Ramos (cell line): ENCODE measurements around the gene TULP1.
"Not testable (repeated sequence)": the region's sequence is repeated elsewhere in the genome, so short reads cannot be mapped to it uniquely, and the experiment has no call there.

ENCODE experiments used
- in situ Hi-C: fragments of 300-500 bp; cut with MboI; formaldehyde crosslinking; loops from one replicate; pipeline ENCODE4 v1.14.3; 2022; ENCODE audit warnings: low sequenced_read_pairs; ENCODE audit not compliant: unreplicated experiment

TULP1 gene

DNA sequence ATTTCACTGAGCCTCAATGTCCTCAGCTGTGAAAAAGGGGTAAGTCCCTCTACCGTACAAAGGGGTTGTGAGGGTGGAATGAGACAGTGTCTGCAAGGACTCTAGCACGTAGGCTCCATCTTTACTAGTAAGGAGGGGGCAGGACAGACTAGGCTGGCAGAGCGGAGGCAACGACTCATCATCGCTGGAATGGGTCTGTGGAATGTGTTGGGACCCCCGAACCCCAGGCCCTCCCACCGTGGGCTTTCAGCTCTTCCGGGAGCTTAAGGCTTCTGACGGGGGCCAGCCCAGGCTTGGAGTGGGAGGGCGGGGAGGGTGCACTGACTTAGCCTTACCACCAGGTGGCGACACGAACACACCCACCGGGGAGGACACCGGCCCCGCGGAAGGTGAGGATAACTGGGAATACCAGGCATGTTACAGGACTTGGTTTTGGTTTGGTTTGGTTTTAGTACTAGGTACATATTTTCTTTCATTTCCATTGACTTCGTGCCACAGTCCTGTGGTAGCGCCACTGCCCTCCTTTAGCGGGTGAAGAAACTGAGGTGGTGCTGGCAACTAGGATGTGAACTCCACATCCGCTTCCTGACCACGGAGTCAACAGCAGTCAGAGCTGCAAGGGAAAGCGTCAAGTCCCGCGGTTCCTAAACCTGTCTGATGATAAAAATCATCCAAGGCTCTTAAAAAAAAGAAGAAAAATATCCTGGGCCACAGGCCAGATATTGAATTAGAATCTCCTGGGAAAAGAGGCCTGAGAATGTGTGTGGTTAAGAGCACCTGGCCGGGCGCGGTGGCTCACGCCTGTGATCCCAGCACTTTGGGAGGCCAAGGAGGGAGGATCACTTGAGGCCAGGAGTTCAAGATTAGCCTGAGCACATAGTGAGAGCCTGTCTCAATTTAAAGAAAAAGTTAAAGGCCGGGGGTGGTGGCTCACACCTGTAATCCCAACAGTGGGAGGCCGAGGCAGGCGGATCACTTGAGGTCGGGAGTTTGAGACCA is 10.3 kb upstream of the TULP1 start:
- in situ Hi-C loops = loop anchor here (5.0 kb wide), 1 partner anchor 214 kb away; the partner anchor contains the start of gene ARMC12

DNA sequence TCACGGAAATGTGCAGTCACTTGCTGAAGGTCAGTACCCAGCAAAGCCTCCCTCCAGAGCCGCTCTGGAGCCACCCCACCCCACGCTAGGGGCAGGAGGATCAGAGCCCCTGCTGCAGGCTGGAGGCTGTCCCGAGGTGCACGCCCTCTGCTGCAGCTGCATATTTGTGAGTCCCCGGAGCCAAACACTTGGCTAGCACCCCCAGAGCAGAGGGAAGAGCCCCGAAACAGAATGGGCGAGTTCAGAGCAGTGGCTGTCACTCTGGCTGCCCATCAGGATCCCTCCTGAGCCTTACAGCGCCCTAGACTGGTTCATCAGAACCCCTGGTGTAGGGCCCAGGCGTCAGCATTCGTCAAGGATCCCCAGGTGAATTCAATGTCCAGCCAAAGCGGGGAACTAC is 9.5 kb upstream of the TULP1 start:
- in situ Hi-C loops = loop anchor here (5.0 kb wide), 1 partner anchor 215 kb away; the partner anchor contains the start of gene ARMC12

DNA sequence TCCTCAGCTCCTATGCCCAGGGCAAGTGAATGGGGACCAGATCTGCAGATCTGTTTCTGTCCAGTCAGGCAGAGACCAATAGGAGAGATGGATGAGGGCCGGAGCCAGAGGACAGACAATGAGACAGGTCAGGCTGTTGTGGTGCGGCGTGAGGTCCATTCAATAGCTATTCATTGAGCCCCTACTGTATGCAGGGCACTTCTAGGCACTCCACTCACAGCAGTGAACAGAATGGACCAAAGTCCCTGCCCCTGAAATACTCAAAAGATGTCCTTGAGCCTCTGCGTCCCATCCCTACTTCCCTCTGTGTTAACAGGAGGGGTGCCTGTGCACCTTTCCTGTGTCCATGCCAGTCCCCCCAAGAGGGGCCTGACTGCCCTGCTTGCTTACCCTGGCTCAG is 8.5 kb upstream of the TULP1 start:
- in situ Hi-C loops = loop anchor here (5.0 kb wide), 1 partner anchor 216 kb away; the partner anchor contains the start of gene ARMC12

DNA sequence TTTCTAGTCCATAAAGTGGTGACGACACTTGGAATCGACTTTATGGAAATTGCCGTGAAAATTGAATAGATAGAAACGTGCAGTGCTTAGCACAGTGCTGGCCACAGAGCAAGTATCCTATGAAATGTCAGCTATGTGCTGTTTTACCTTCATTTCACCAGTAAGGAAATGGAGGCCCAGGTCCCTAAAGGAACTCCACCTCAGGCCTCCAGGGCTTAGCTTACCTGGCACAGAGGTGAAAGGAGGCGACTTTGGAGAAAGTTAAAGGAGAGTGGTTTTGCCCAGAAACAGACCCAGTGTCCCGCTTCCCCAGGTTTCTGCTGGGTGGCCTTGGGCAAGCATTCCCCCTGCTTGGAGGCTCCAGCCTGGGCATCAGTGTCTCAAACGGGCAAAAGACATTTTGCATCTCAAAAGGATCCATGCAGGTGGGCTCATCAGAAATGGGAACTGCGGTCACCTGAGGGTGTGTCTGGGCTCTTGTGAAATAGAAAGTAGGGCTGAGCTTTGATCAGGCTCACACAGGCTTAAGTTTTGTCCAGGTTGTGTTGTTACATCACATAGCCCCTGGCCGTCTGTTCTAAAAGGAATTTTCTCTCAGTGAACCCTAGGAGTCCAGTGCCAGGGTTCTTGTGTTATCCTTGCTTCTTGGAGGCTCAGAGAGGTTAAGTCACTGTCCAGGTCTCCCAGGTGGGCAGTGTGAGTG is 6.8 kb upstream of the TULP1 start:
- in situ Hi-C loops = loop anchor here (5.0 kb wide), 1 partner anchor 218 kb away; the partner anchor contains the start of gene ARMC12

DNA sequence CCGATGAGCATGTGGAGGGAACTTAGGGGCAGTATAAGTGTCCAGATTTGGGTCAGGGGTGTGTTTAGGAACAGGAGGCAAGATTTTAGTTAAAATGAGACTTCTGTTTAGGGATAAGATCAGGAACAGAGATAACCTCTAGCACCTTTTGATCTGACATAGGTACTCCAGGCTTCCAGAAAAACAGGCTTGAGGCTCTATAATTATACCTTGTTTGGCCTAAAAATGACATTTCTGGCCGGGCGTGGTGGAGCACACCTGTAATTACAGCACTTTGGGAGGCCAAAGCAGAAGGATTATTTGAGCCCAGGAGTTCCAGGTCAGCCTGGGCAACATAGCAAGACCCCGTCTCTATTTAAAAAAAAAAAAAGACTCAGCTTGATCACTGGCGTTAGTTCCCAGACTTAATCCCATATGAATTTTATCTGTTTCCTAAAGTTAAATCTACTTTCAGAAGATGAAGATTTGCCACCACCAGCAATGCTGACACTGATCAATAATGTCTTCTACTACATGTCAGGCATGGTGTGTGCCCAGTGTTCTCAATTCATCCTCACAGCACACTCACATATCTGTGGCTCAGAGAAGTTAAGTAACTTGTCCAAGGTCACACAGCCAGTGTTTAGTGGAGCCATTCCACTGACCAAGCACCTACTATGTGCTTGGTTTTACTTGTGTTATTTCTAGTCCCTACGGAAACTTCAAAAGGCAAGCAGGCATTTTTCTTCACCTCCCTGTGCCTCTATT is 6.0 kb upstream of the TULP1 start:
- in situ Hi-C loops = no loop called here

DNA sequence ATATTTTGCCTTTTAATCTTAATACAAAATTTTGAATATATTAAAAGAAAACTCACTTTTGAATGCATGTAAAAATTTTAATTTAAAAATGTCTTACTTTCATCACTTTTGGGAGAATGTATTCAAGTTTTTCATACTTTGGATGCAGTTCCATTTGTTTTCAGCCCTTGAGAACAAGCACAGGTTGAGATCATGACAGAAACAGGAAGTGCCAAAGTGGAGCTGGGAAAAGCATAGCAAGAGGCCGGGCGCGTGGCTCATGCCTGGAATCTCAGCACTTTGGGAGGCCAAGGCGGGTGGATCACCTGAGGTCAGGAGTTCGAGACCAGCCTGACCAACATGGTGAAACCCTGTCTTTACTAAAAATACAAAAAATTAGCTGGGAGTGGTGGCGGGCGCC is 5.3 kb upstream of the TULP1 start:
- in situ Hi-C loops = not testable (repeated sequence)

DNA sequence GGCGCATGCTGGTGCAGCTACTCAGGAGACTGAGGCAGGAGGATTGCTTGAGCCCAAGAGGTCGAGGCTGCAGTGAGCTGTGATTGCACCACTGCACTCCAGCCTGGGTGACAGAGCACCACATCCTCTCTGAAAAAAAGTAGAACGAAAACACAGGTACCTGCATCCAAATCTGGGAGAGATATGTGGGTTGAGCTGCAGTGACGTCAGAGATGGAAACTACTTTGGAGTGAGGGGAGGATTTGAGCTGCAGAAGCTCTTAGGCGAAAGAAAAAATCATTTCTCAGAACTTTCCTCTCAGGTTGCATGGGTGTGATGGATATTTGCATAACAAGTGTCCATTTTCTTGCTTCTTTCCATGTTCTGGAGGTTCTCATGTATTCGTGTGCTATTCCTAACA is 4.0 kb upstream of the TULP1 start:
- in situ Hi-C loops = no loop called here

DNA sequence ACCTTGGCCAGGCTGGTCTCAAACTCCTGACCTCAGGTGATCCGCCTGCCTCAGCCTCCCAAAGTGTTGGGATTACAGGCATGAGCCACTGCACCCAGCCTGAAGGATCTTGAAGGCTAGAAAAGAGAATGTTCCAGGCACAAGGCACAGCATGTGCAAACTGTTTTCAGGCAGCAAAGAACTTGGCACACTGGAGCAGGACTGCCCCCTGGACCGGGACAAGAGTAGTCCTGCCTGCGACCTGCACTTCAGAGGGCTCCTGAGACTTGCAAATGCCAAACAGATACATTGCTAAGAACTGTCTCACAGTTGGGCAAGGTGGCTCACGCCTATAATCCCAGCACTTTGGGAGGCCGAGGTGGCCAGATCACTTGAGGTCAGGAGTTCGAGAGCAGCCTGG is 3.2 kb upstream of the TULP1 start:
- in situ Hi-C loops = not testable (repeated sequence)

DNA sequence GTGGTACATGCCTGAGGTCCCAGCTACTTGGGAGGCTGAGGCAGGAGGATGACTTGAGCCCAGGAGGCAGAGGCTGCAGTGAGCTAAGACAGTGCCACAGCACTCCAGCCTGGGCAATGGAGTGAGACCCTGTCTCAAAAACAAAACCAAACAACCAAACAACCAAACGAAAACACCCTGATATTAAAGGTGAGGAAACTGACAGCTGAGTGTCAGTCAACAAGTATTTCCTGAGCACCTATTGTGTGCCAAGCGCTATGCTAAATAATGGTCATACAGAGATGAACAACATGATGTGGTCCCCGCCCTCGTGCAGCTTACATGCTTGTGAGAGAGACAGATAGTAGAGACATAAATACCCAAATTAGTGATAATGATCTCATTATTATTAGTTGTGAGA is 1.9 kb upstream of the TULP1 start:
- in situ Hi-C loops = no loop called here

DNA sequence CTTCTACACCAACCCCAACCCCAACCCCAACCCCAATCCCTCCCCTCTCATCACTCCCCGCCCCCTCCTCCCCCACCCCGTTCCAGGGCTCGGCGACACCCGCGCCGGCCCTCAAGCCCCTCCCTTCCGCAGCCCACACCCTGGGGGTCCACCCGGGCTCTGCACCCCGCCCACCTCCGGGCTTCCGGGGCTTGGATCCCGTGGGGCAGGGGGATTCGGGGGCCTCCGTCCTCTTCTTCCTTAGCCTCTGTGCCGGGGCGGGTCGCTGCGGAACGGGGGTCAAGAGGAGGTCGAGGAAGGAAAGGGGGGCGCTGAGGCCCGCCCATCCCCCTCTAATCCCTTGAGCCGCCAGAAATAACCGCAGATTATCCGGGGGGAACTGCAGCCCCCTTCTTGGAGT is 690 bp downstream of the TULP1 start:
- in situ Hi-C loops = no loop called here

DNA sequence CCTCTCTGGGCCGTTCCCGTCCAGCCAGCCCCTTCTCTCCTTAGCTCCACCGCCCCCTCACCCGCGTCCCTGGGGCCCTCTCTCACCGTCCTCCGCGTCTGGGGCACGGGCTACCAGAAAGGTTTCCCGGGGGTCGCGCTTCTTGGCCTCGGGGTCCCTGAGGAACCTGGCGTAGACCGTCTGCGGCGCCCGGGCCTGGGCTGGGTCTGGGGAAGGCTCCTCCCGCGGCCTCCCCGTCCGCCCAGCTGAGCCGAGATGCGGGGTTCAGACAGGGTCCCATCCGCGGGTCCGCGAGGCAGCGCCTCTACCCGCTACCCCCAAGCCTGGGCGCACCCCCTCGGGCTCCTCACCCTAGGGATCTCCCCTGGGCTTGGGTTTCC is 1.1 kb downstream of the TULP1 start:
- in situ Hi-C loops = no loop called here

DNA sequence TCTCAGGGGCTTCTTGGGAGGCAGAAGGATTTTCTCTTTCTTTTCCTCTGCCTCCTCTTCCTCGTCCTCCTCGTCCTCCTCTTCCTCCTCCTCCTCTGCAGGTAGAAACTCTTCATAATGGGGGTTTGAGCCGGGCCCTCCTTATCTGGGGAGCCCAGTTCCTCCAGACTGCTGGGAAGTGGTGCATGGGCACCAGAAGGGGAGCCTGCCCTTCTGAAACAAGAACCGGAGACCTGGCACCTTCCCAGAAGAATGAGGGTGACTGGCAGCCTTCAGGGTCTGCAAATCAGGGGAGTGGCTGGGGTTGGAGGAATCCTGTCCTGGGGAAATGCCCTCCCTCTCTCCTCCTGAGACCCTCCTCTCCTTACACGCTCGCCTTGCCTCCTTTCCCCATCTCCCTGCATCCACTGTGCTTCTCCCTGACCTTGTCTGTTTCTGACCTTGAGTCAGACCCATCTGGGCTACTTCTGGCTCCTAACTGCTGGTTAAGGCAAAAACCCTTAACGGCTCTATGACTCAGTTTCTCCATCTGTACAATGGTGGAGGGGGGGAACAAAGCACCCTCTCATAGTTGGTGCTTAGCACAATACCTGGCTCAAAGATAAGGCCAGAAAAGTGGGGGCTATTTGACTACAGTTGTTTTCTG is 1.7 kb downstream of the TULP1 start:
- in situ Hi-C loops = no loop called here

DNA sequence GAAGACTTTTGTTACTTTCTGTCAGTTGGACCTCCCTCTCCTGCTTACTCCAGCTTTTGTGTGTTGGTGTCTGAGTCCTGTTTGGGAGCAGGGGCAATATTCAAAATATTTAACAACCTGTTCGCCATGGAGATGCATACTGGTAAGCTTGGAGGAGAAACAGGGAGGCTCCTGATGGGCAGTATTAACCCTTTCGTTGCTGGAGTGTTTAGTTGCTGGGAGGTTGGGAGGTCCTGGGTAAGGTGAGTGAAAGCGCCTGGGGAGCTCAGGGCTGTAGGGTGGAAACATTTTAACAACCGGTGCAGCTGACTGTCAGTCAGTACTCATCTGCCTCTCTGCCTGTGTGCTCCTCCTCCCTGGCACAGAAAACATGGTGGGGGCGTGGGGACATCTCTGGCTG is 4.2 kb downstream of the TULP1 start:
- in situ Hi-C loops = no loop called here

DNA sequence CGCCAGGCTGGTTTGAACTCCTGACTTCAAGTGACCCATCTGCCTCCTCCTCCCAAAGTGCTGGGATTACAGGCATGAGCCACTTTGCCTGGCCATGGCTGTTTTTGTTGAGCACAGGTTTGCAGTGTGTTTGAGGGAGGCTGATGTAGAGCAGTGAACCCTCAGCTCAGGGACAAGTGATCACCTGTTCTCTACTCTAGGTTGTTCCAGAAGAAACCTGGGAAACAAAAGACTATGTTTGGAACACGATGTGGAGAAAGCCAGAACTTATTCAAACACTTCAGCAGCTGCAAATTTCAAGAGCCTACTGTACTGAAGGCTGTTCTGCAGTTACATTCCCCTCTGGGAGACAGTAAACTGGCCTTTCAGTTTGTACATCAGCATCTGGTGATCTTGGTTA is 4.7 kb downstream of the TULP1 start:
- in situ Hi-C loops = no loop called here

DNA sequence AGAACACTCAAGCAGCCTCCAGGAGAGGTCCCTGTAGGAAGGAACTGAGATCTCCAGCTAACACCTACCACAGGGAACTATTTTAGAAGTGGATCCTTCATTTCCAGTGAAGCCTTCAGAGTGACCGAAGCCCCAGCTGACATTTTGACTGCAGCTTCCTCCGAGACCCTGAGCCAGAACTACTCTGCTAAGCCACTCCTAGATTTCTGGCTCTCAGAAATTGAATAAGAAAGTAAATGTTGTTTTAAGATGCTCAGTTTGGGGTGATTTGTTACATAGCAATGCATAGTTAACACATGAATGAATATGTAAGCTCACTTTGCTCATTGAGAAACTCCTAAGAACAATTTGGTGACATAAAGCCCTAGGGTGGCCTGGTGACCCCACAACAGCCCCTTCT is 5.5 kb downstream of the TULP1 start:
- in situ Hi-C loops = no loop called here

DNA sequence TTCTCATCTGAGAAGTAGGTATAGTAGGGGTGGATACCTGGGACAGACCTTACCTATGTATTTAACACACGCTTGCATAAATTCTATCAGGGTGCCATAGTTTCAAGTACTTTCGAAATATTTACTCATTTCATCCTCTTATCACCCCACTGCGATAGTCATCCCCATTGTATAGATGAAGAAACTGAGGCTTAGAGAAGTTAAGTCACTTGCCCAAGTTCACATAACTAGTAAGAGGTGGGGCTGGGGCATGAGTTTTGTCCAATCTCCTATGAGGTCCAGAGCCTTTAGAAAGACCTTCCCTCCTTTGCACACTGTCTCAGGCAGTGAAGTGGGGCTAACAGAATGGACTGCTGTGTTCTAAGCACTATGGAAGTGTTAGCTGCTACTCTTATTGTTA is 6.2 kb downstream of the TULP1 start:
- in situ Hi-C loops = no loop called here

DNA sequence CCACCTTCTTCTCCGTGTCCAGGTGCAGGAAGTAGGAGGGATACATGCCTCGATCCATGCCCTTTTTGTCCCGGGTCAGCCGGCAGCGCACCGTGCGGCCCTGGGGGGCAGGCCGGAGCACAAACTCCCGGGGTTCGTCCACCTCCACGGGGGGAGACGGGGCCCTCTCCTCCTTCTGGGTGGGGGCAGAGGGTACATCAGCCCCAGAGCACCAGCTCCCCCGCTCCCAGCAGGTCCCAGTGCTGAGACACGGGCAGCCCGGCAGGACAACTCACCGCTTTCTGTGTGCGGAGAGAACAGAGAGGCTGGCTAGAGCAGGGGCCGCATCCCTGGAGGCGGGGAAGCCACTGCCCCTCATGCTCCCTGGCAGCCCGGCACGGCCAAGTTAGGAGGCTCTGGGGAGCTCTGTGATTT is 6.7 kb downstream of the TULP1 start:
- in situ Hi-C loops = no loop called here

DNA sequence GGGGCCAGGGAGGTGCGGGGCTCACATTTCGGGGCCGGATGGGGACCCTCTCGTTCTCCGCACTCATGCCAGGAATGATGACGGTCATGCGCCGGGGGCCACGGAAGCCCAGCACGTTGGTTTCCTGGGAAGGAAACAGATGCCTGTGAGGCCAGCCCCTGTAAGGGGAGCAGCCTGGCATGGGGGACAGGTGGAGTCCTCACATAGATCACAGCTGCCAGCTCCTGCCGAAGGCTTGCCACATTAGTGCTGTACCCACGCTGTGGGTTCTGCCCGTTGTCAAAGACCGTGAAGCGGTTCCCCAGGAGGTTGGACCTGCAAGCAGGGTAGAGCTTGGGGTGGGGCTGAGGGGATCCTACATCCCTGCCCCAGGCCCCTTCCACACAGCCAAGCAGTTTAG is 9.2 kb downstream of the TULP1 start:
- in situ Hi-C loops = no loop called here

DNA sequence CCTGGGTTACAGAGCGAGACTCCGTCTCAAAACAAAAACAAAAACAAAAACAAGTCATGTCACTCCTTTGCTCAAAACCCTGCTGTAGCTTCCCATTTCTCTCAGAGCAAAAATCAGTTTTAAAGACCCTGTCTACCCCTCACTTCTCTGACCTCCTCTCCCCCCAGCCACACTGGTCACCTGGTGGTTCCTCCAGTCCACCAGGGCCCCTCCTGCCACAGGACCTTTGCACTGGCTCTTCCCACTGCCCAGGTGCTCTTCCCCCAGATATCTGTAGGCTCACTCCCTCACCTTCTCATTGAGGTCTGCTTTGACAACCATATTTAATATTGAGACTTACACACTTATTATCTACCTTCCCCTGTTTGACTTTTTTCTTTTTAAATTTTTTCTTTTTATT is 10.9 kb downstream of the TULP1 start:
- in situ Hi-C loops = no loop called here

DNA sequence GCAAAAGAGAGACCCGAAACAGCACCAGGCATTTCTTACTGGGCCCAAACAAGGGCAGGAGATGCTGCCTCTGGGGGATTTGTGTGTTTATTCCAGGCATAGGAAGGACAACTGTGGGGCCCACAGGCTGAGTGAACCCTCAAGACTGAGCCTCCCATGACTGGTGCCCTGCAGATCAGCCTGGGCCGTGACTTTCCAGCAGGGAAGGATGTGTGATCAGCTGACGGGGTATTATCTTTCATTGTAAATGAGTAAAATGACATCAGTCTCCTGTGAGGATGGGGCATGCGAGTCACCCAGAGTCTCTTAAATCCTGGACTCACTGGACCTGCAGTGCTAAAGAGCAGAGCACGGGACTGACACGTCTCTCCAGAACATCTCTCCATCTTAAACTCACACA is 11.9 kb downstream of the TULP1 start:
- in situ Hi-C loops = no loop called here
